PFSK-1 (cell line): ENCODE data around the gene ZFAND5.

Source experiments
- FOXP2 ChIP-seq: optimal IDR thresholded peaks from 2 replicates; pipeline ENCODE3; 2011; ENCODE audit warnings: borderline replicate concordance, control low read depth, inconsistent platforms; ENCODE audit not compliant: insufficient read depth; ENCODE audit errors: extremely low read length, extremely low read depth
- POLR2AphosphoS5 ChIP-seq: IDR thresholded peaks from 2 replicates; pipeline ENCODE4 v1.6.1; 2012; ENCODE audit warnings: low read depth, mild to moderate bottlenecking, control low read depth, low read length, moderate library complexity
- SIN3A ChIP-seq: IDR thresholded peaks from 2 replicates; pipeline ENCODE4 v1.6.1; 2012; ENCODE audit warnings: mild to moderate bottlenecking, low read length, moderate library complexity, borderline replicate concordance; ENCODE audit not compliant: insufficient read depth
- TAF1 ChIP-seq: IDR thresholded peaks from 2 replicates; pipeline ENCODE4 v1.6.1; 2012; ENCODE audit warnings: low read length, control low read depth, borderline replicate concordance; ENCODE audit not compliant: insufficient read depth
- TF ChIP-seq, protein P1 (sequence below), 2 experiments: IDR thresholded peaks; 2 replicates each; pipeline versions ENCODE4 v1.6.1 to v1.8.0; 2011 to 2012; ENCODE audit warnings: low read depth in 2 of 2, low read length in 2 of 2, control low read depth in 1 of 2, inconsistent platforms in 1 of 2, mild to moderate bottlenecking in 1 of 2, moderate library complexity in 1 of 2; ENCODE audit not compliant: insufficient read depth in 1 of 2

Gene ZFAND5

DNA sequence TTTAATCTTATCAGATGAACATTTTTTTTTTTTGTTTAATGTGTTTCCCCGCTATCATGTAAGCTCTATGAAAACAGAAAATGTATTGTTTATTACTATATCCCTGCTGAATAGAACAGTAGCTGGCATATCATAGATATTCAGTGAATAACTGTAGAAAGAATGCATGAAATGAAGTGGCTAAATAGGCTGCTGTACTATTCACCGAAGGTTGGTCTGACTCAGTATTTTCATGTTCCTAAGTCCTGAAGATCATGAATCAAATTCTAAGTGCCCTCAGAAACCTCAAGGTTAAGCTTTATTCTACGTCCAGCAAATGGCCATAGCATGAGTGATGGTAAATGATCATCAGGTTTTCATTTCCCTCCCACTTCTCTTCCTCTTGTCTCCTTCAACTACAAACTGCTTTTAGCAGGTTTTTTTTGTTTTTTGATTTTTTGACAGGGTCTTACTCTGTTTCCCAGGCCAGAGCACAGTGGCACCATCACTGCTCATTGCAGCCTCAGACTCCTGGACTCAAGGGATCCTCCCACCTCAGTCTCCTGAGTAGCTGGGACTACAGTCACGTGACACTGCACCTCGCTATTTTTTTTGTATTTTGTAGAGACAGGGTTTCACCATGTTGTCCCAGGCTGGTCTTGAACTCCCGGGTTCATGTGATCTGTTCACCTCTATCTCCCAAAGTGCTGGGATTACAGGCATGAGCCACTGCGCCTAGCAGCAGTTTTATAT lies 19.1 kb upstream of the ZFAND5 start:
- TF ChIP-seq SIN3A = no peak
- TF ChIP-seq, protein P1, sequence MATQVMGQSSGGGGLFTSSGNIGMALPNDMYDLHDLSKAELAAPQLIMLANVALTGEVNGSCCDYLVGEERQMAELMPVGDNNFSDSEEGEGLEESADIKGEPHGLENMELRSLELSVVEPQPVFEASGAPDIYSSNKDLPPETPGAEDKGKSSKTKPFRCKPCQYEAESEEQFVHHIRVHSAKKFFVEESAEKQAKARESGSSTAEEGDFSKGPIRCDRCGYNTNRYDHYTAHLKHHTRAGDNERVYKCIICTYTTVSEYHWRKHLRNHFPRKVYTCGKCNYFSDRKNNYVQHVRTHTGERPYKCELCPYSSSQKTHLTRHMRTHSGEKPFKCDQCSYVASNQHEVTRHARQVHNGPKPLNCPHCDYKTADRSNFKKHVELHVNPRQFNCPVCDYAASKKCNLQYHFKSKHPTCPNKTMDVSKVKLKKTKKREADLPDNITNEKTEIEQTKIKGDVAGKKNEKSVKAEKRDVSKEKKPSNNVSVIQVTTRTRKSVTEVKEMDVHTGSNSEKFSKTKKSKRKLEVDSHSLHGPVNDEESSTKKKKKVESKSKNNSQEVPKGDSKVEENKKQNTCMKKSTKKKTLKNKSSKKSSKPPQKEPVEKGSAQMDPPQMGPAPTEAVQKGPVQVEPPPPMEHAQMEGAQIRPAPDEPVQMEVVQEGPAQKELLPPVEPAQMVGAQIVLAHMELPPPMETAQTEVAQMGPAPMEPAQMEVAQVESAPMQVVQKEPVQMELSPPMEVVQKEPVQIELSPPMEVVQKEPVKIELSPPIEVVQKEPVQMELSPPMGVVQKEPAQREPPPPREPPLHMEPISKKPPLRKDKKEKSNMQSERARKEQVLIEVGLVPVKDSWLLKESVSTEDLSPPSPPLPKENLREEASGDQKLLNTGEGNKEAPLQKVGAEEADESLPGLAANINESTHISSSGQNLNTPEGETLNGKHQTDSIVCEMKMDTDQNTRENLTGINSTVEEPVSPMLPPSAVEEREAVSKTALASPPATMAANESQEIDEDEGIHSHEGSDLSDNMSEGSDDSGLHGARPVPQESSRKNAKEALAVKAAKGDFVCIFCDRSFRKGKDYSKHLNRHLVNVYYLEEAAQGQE (IDR thresholded peaks at IDR 0.05; ENCODE audit: insufficient read depth in 1 of 2, low read depth in 2 of 2, low read length in 2 of 2) = no peak

DNA sequence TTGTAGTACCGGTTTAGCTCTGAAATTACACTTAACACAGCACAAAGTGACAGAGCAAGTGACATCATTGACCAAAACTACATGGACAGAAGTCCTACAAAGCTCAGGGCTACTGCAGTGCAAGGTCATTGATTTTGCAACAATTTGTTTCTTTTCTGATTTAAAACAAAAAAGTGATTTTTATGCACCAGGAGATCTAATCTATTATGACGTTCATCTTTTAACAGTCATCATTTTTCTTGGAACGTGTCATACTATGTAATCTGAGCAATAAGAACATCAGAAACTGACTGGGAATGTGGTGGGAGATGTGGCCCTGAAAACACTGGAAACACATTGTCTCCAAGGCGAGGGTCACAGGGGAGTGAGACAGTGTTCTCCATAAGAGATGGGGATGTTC lies 17.4 kb upstream of the ZFAND5 start:
- TF ChIP-seq SIN3A (no peak), POLR2AphosphoS5 (no peak), FOXP2 (no peak)
- TF ChIP-seq, protein P1 (IDR thresholded peaks at IDR 0.05; ENCODE audit: insufficient read depth in 1 of 2, low read depth in 2 of 2, low read length in 2 of 2) = no peak

DNA sequence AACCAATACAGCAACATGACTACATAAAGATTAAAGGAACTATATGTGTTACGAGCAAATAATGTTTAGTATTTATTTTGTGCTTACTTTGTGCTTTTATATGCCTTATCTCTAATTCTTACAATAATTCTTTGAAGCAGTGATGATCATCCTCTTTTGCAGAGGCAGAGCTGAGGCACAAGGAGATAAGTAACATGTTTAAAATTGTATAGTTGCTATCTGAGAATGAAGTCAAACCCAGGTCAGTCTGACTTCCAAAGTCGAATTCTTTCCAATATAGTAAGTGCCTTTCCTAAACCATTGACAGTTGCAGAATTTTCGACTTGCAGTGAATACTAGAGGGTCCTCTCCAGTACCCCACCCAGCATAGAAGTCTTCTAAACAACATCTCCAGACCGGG lies 12.0 kb upstream of the ZFAND5 start:
- TF ChIP-seq POLR2AphosphoS5 (no peak), TAF1 (no peak), FOXP2 (no peak), SIN3A (no peak)
- TF ChIP-seq, protein P1 (IDR thresholded peaks at IDR 0.05; ENCODE audit: insufficient read depth in 1 of 2, low read depth in 2 of 2, low read length in 2 of 2) = no peak

DNA sequence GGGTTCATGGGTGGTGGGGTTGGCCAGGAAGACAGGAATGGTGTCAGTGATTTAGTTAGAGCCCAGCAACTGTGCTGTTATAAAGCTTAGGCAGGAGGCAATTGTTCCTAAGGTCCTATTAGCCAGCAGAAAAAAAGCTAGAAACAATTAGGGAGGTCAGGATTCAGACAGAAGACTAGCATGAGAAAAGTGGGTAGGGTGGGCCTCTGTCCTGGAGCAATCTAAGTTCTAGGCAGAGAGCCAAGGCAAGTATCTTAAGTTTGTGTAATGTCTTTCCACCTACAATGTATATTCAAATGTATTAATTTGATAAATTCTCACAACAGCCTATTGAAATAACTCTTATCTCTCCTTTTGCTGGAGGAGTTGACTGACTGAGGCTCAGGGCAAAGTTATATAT lies 6.1 kb upstream of the ZFAND5 start:
- TF ChIP-seq FOXP2 (no peak), TAF1 (no peak), SIN3A (no peak), POLR2AphosphoS5 (no peak)
- TF ChIP-seq, protein P1 (IDR thresholded peaks at IDR 0.05; ENCODE audit: insufficient read depth in 1 of 2, low read depth in 2 of 2, low read length in 2 of 2) = no peak
